GM23338 (cell line): ENCODE results near the gene SORBS1.

Source experiments
- CREB1 ChIP-seq: fragments of 250-450 bp; sonication (Bioruptor Pico); IDR thresholded peaks from 2 replicates; pipeline ENCODE4 v1.5.0; 2020; ENCODE audit warnings: low read depth, mild to moderate bottlenecking, moderate library complexity
- CTCF ChIP-seq, 2 experiments: fragments of 200-600 bp in 1 of 2; sonication (generic) in 1 of 2; conservative IDR thresholded peaks; 2 replicates each; pipeline versions ENCODE4 v1.5.1 to v1.6.1; 2016 to 2017; ENCODE audit warnings: antibody characterized with exemption in 2 of 2, low read depth in 2 of 2, mild to moderate bottlenecking in 2 of 2, moderate library complexity in 1 of 2
- EZH2 ChIP-seq: fragments of 200-600 bp; sonication (generic); IDR thresholded peaks from one replicate; pipeline ENCODE4 v1.8.0; 2017; ENCODE audit warnings: antibody characterized with exemption, mild to moderate bottlenecking, low read depth; ENCODE audit not compliant: unreplicated experiment
- EZH2phosphoT487 ChIP-seq: fragments of 200-600 bp; sonication (generic); IDR thresholded peaks from one replicate; pipeline ENCODE4 v1.8.1; 2018; ENCODE audit warnings: antibody characterized with exemption; ENCODE audit not compliant: unreplicated experiment
- POLR2AphosphoS5 ChIP-seq: IDR thresholded peaks from 2 replicates; pipeline ENCODE4 v1.6.1; 2016; ENCODE audit warnings: antibody characterized with exemption, low read depth
- REST ChIP-seq: IDR thresholded peaks from one replicate; pipeline ENCODE4 v1.6.1; 2018; ENCODE audit warnings: antibody characterized with exemption; ENCODE audit not compliant: unreplicated experiment
- ZNF114 ChIP-seq: fragments of 250-450 bp; sonication (Bioruptor Pico); IDR thresholded peaks from 2 replicates; pipeline ENCODE4 v1.5.0; 2020; ENCODE audit warnings: mild to moderate bottlenecking, moderate library complexity
- ZNF331 ChIP-seq: fragments of 250-450 bp; sonication (Bioruptor Pico); IDR thresholded peaks from 2 replicates; pipeline ENCODE4 v1.5.0; 2020; ENCODE audit warnings: low read depth, mild to moderate bottlenecking, moderate library complexity

GRCh38 chr10:95566136-95566535 lies 5.0 kb upstream of the SORBS1 start:
- TF ChIP-seq CTCF (conservative IDR thresholded peaks at IDR 0.05; ENCODE audit: low read depth in 2 of 2), result no peak
- TF ChIP-seq POLR2AphosphoS5, result no peak
- TF ChIP-seq EZH2phosphoT487, result no peak
- TF ChIP-seq EZH2, result no peak
- TF ChIP-seq REST, result no peak
- TF ChIP-seq ZNF114 (CRISPR knock-in tag), result no peak
- TF ChIP-seq ZNF331 (CRISPR knock-in tag), result no peak
- TF ChIP-seq CREB1 (CRISPR knock-in tag), result no peak
